SH-SY5Y (cell line): ENCODE data around the gene FNDC5.

Experiments
- GATA2 ChIP-seq: IDR thresholded peaks from 2 replicates; pipeline ENCODE4 v1.6.1; 2011; ENCODE audit warnings: mild to moderate bottlenecking, low read depth, low read length
- GATA3 ChIP-seq: IDR thresholded peaks from 2 replicates; pipeline ENCODE4 v1.6.1; 2011; ENCODE audit warnings: low read depth, mild to moderate bottlenecking, low read length, moderate library complexity

DNA sequence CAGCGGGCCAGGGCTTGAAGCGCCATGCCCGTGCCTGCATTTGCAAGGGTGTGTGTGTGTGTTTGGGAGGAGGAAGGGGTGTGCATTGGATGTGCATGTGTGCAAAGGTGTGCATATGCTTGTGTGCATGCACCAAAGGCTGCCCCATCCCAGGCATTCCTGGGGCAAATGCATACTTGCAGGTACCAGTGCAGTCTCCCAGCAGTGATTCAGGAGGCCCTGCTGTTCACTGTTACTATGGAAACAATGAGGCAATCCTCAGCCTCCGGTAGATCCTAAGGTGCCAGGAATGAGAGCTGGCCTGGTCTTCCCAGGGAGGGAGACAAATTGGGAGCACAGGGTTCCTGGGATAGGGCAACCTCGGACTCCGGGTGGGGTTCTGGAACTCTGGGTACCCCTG lies 7.5 kb upstream of the FNDC5 start:
- TF ChIP-seq GATA3 (no peak), GATA2 (no peak)
